Neural progenitor cell (in vitro differentiated cells): ENCODE data around the gene ABHD12. TPM values are rescaled to one million over a fixed set of nuclear protein-coding genes. Genes with fewer than 3 reads are reported as not detected.

Experiments used
- DNase-seq: peaks from one replicate; pipeline ENCODE4 v3.0.0-alpha.2; 2016; ENCODE audit warnings: low spot score
- H2AFZ ChIP-seq: fragments of 200-600 bp; sonication (generic); replicated peaks from 2 replicates; pipeline ENCODE4 v1.6.1; 2016; ENCODE audit warnings: antibody characterized with exemption
- H3F3A ChIP-seq: fragments of 200-600 bp; sonication (generic); 2 replicates; pipeline ENCODE4 v1.6.1; 2016; ENCODE audit warnings: antibody characterized with exemption, low read depth
- H3K27ac ChIP-seq: fragments of 200-600 bp; sonication (generic); 2 replicates; pipeline ENCODE4 v1.5.1; 2016; ENCODE audit warnings: mild to moderate bottlenecking
- H3K27me3 ChIP-seq: fragments of 200-600 bp; sonication (generic); 2 replicates; pipeline ENCODE4 v1.6.1; 2016; ENCODE audit warnings: mild to moderate bottlenecking, moderate library complexity
- H3K36me3 ChIP-seq: fragments of 200-600 bp; sonication (generic); 2 replicates; pipeline ENCODE4 v1.5.1; 2016
- H3K4me1 ChIP-seq: fragments of 200-600 bp; sonication (generic); 2 replicates; pipeline ENCODE4 v1.6.1; 2016; ENCODE audit warnings: mixed run types
- H3K4me2 ChIP-seq: fragments of 200-600 bp; sonication (generic); 2 replicates; pipeline ENCODE4 v1.6.1; 2016
- H3K4me3 ChIP-seq: fragments of 200-600 bp; sonication (generic); 2 replicates; pipeline ENCODE4 v1.5.1; 2016
- H3K79me2 ChIP-seq: fragments of 200-600 bp; sonication (generic); 2 replicates; pipeline ENCODE4 v1.6.1; 2016; ENCODE audit warnings: low read depth
- H3K9ac ChIP-seq: fragments of 200-600 bp; sonication (generic); 2 replicates; pipeline ENCODE4 v1.6.1; 2016
- H3K9me3 ChIP-seq: fragments of 200-600 bp; sonication (generic); 2 replicates; pipeline ENCODE4 v1.5.1; 2016; ENCODE audit warnings: low read depth
- H4K20me1 ChIP-seq: fragments of 200-600 bp; sonication (generic); 2 replicates; pipeline ENCODE4 v1.6.1; 2016; ENCODE audit warnings: low read depth
- H3K27ac Mint-ChIP-seq: 3 replicates; pipeline ENCODE4 v1.8.0; 2021; ENCODE audit warnings: mixed read lengths
- H3K27me3 Mint-ChIP-seq: 2 replicates; pipeline ENCODE4 v1.8.0; 2022; ENCODE audit warnings: low read depth, mild to moderate bottlenecking, inconsistent platforms, moderate library complexity, mixed read lengths; ENCODE audit not compliant: insufficient read depth
- H3K36me3 Mint-ChIP-seq: 3 replicates; pipeline ENCODE4 v1.8.0; 2021; ENCODE audit warnings: mixed read lengths
- H3K4me1 Mint-ChIP-seq: 3 replicates; pipeline ENCODE4 v1.8.0; 2021; ENCODE audit warnings: mixed read lengths
- H3K4me3 Mint-ChIP-seq: 3 replicates; pipeline ENCODE4 v1.8.0; 2021; ENCODE audit warnings: mild to moderate bottlenecking, moderate library complexity, mixed read lengths
- H3K9me3 Mint-ChIP-seq: 3 replicates; pipeline ENCODE4 v1.8.0; 2020; ENCODE audit warnings: mixed read lengths
- CTCF ChIP-seq: fragments of 200-600 bp; sonication (generic); IDR thresholded peaks from 2 replicates; pipeline ENCODE4 v1.5.1; 2017; ENCODE audit warnings: antibody characterized with exemption, mild to moderate bottlenecking
- EZH2 ChIP-seq: fragments of 200-600 bp; sonication (generic); IDR thresholded peaks from 2 replicates; pipeline ENCODE4 v1.6.1; 2017; ENCODE audit warnings: antibody characterized with exemption, mild to moderate bottlenecking, moderate library complexity
- EZH2phosphoT487 ChIP-seq: fragments of 200-600 bp; sonication (generic); IDR thresholded peaks from 2 replicates; pipeline ENCODE4 v1.6.1; 2017; ENCODE audit warnings: antibody characterized with exemption
- total RNA-seq: library from RNA; depleted of rRNA; stranded (reverse); fragments of >200 nt; gene quantifications from 2 replicates; pipeline ENCODE4 v1.2.3, GENCODE V29; 2015; ENCODE audit warnings: low replicate concordance

ABHD12 gene
- total RNA-seq, 1 donor from 2014 or later: 20.8 TPM

GRCh38 chr20:25295386-25296093, 95.1 kb downstream of the ABHD12 start:
- H3F3A ChIP-seq: peaks cover 7% of the 10 kb centered on the region
- Mint-ChIP-seq H3K4me1 (no peaks in the 10 kb centered on the region), H3K4me3 (no peak overlapping the region), H3K36me3 (peaks cover 7% of the 10 kb centered on the region), H3K27ac (no peak overlapping the region), H3K9me3 (no peaks in the 10 kb centered on the region), H3K27me3 (peaks cover 2% of the 10 kb centered on the region)
- no peak overlapping the region for H3K9ac ChIP-seq
- H3K9me3 ChIP-seq: no peaks in the 10 kb centered on the region
- H3K27ac ChIP-seq: no peak overlapping the region
- H3K36me3 ChIP-seq: no peaks in the 10 kb centered on the region
- H3K4me1 ChIP-seq: no peaks in the 10 kb centered on the region
- no peak overlapping the region for H3K4me2 ChIP-seq
- no peak overlapping the region for H2AFZ ChIP-seq
- TF ChIP-seq EZH2 (no peak), CTCF (no peak), EZH2phosphoT487 (no peak)
- no peaks in the 10 kb centered on the region for H3K27me3 ChIP-seq
- no peak overlapping the region for H3K4me3 ChIP-seq
- no peak for DNase-seq
- no peaks in the 10 kb centered on the region for H3K79me2 ChIP-seq
- peaks cover 8% of the 10 kb centered on the region for H4K20me1 ChIP-seq

DNA sequence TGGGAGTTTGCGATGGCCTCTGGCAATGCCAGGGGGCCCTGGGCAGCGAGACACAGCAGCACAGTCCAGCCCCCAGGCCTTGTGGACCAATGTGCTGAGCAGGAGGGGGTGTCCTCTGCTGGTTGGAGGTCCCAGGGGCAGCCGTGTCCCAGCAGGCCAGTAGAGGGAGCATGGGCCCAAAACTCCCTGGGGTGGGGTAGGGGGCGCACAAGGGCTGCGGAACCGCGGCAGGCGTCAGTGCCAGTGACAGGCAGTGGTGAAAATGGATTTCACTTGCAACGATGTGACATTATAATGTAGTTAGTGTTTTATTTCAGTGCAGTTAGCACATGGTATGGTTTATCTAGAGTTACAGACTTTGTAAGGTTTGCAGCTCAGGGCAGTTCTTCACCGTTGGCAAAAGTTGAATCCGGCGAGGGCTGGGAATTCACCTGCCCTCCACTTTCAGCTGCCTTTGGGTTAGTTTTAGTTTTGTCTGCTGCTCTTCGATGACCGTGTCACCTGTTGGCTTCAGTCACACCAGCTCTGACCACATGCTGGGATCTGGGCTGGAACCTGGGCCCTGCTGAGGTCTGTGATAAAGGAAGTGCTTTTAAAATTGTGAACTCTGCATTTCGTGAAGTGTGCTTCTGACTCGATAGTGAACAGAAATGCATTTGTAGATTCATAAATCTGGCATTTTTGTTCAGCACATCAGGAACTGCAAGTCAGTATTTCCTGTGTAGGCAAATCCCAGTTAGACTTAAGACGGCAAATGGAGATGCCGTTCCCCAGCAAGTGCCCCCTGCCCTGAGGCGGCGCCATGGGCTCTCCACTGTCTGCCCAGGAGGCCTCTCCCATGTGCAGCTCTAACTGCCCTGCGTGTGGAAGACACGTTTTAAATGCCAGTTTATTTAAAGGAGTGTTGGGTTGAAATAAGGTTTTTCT, 95.9 kb downstream of the ABHD12 start:
- H3K4me3 ChIP-seq: no peak overlapping the region
- no peaks in the 10 kb centered on the region for H3K27me3 ChIP-seq
- peak; percentile 85 for DNase-seq
- peaks cover 7% of the 10 kb centered on the region for H3F3A ChIP-seq
- peaks cover 7% of the 10 kb centered on the region for H3K36me3 Mint-ChIP-seq
- no peak overlapping the region for H3K9ac ChIP-seq
- TF ChIP-seq CTCF: peak; percentile 95
- TF ChIP-seq EZH2: no peak
- no peaks in the 10 kb centered on the region for H3K4me1 Mint-ChIP-seq
- H3K4me2 ChIP-seq: no peak overlapping the region
- no peaks in the 10 kb centered on the region for H3K4me1 ChIP-seq
- no peaks in the 10 kb centered on the region for H3K79me2 ChIP-seq
- H3K36me3 ChIP-seq: no peaks in the 10 kb centered on the region
- no peaks in the 10 kb centered on the region for H3K9me3 ChIP-seq
- H3K27ac Mint-ChIP-seq: no peak overlapping the region
- no peak overlapping the region for H2AFZ ChIP-seq
- no peak overlapping the region for H3K27ac ChIP-seq
- H4K20me1 ChIP-seq: peaks cover 8% of the 10 kb centered on the region
- H3K9me3 Mint-ChIP-seq: no peaks in the 10 kb centered on the region
- no peak overlapping the region for H3K4me3 Mint-ChIP-seq
- peaks cover 2% of the 10 kb centered on the region for H3K27me3 Mint-ChIP-seq

DNA sequence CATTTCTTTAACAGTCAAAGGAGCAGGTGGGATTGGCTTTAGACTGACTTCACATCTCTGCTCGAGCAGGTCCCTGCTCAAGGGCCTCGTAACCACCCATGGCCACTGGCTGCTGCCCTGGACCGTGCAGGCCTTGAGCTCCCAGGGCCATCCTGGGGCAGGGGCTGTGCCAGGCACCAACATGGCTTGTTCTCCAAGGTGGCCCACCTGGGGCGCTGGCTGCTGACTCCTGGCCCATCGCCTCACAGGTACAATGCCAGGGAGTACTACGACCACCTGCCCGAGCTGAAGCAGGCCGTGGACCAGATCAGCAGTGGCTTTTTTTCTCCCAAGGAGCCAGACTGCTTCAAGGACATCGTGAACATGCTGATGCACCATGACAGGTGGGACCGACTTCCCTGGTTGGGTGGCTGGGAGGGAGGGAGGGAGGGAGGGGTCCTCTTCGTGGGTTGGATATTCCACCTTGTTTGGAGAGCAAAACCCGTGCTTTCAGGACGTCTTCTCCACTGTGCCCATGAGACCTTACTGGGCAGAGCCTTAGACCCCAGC, 96.7 kb downstream of the ABHD12 start:
- no peak for DNase-seq
- Histone ChIP-seq H3K9ac (no peak overlapping the region), H3K79me2 (no peaks in the 10 kb centered on the region), H2AFZ (no peak overlapping the region), H3K36me3 (no peaks in the 10 kb centered on the region), H3K9me3 (no peaks in the 10 kb centered on the region), H3K4me2 (no peak overlapping the region), H4K20me1 (peaks cover 8% of the 10 kb centered on the region), H3K27me3 (no peaks in the 10 kb centered on the region), H3K4me1 (no peaks in the 10 kb centered on the region), H3F3A (peaks cover 7% of the 10 kb centered on the region), H3K4me3 (no peak overlapping the region), H3K27ac (no peak overlapping the region)
- no peak overlapping the region for H3K4me3 Mint-ChIP-seq
- no peaks in the 10 kb centered on the region for H3K4me1 Mint-ChIP-seq
- H3K27ac Mint-ChIP-seq: peak overlapping the region; percentile 44
- H3K36me3 Mint-ChIP-seq: peaks cover 14% of the 10 kb centered on the region
- H3K27me3 Mint-ChIP-seq: peaks cover 2% of the 10 kb centered on the region
- TF ChIP-seq EZH2phosphoT487 (no peak), EZH2 (no peak), CTCF (no peak)
- no peaks in the 10 kb centered on the region for H3K9me3 Mint-ChIP-seq
